ENCODE measurements around the gene CA4. TPM values are rescaled to one million over a fixed set of nuclear protein-coding genes. Genes with fewer than 3 reads are reported as not detected.

Gene CA4
- total and polyA plus RNA-seq, 2 of the 8 experiments (the other 6 are each of a cell fraction or from before 2014, with no cell fraction given) = 3.6 to 4.2 TPM

DNA sequence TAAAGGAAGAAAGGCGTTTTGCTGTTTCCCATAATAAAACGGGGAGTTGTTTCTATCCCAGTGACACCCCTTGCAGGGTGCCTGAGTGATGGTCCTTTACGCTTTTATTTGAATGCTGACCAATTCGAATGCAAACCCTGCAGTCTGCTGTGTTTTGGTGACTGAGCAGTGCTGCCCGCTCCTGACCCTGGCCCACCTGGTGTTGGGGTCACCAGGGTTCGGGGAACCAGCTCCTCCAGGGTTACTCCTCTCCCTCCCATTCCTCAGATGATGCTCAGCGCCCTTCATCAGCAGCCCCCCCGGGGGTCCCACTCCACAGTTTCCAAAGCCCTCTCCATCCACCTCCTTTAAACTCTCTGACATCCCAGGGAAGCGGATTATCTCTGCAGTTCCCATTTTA lies 6.0 kb downstream of the CA4 start (continued):
- TF ChIP-seq, protein P1, sequence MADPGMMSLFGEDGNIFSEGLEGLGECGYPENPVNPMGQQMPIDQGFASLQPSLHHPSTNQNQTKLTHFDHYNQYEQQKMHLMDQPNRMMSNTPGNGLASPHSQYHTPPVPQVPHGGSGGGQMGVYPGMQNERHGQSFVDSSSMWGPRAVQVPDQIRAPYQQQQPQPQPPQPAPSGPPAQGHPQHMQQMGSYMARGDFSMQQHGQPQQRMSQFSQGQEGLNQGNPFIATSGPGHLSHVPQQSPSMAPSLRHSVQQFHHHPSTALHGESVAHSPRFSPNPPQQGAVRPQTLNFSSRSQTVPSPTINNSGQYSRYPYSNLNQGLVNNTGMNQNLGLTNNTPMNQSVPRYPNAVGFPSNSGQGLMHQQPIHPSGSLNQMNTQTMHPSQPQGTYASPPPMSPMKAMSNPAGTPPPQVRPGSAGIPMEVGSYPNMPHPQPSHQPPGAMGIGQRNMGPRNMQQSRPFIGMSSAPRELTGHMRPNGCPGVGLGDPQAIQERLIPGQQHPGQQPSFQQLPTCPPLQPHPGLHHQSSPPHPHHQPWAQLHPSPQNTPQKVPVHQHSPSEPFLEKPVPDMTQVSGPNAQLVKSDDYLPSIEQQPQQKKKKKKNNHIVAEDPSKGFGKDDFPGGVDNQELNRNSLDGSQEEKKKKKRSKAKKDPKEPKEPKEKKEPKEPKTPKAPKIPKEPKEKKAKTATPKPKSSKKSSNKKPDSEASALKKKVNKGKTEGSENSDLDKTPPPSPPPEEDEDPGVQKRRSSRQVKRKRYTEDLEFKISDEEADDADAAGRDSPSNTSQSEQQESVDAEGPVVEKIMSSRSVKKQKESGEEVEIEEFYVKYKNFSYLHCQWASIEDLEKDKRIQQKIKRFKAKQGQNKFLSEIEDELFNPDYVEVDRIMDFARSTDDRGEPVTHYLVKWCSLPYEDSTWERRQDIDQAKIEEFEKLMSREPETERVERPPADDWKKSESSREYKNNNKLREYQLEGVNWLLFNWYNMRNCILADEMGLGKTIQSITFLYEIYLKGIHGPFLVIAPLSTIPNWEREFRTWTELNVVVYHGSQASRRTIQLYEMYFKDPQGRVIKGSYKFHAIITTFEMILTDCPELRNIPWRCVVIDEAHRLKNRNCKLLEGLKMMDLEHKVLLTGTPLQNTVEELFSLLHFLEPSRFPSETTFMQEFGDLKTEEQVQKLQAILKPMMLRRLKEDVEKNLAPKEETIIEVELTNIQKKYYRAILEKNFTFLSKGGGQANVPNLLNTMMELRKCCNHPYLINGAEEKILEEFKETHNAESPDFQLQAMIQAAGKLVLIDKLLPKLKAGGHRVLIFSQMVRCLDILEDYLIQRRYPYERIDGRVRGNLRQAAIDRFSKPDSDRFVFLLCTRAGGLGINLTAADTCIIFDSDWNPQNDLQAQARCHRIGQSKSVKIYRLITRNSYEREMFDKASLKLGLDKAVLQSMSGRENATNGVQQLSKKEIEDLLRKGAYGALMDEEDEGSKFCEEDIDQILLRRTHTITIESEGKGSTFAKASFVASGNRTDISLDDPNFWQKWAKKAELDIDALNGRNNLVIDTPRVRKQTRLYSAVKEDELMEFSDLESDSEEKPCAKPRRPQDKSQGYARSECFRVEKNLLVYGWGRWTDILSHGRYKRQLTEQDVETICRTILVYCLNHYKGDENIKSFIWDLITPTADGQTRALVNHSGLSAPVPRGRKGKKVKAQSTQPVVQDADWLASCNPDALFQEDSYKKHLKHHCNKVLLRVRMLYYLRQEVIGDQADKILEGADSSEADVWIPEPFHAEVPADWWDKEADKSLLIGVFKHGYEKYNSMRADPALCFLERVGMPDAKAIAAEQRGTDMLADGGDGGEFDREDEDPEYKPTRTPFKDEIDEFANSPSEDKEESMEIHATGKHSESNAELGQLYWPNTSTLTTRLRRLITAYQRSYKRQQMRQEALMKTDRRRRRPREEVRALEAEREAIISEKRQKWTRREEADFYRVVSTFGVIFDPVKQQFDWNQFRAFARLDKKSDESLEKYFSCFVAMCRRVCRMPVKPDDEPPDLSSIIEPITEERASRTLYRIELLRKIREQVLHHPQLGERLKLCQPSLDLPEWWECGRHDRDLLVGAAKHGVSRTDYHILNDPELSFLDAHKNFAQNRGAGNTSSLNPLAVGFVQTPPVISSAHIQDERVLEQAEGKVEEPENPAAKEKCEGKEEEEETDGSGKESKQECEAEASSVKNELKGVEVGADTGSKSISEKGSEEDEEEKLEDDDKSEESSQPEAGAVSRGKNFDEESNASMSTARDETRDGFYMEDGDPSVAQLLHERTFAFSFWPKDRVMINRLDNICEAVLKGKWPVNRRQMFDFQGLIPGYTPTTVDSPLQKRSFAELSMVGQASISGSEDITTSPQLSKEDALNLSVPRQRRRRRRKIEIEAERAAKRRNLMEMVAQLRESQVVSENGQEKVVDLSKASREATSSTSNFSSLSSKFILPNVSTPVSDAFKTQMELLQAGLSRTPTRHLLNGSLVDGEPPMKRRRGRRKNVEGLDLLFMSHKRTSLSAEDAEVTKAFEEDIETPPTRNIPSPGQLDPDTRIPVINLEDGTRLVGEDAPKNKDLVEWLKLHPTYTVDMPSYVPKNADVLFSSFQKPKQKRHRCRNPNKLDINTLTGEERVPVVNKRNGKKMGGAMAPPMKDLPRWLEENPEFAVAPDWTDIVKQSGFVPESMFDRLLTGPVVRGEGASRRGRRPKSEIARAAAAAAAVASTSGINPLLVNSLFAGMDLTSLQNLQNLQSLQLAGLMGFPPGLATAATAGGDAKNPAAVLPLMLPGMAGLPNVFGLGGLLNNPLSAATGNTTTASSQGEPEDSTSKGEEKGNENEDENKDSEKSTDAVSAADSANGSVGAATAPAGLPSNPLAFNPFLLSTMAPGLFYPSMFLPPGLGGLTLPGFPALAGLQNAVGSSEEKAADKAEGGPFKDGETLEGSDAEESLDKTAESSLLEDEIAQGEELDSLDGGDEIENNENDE (IDR thresholded peaks at IDR 0.05; ENCODE audit: insufficient replicate concordance, low read length) = no peak
- no peak for TF ChIP-seq KDM4A (IDR thresholded peaks at IDR 0.05; ENCODE audit: low read depth, low read length, severe bottlenecking)
